IPS-15b (cell line): ENCODE data around the gene PRRG2.
A peak's percentile ranks its signal among the peaks of the same experiment; 100 is the strongest.

Experiments
- H3K27me3 ChIP-seq: one replicate; pipeline ENCODE4 v1.6.1; 2013; ENCODE audit warnings: low read length; ENCODE audit not compliant: control insufficient read depth, insufficient read depth
- H3K36me3 ChIP-seq: one replicate; pipeline ENCODE4 v1.6.1; 2013; ENCODE audit warnings: low read length; ENCODE audit not compliant: control insufficient read depth, insufficient read depth
- H3K4me1 ChIP-seq: one replicate; pipeline ENCODE4 v1.6.1; 2013; ENCODE audit warnings: mild to moderate bottlenecking, low read length; ENCODE audit not compliant: control insufficient read depth, insufficient read depth
- H3K4me3 ChIP-seq: one replicate; pipeline ENCODE4 v1.5.1; 2013; ENCODE audit warnings: low read depth, low read length
- H3K9ac ChIP-seq: one replicate; pipeline ENCODE4 v1.6.1; 2013; ENCODE audit warnings: low read depth, mild to moderate bottlenecking, low read length
- H3K9me3 ChIP-seq: one replicate; pipeline ENCODE4 v1.6.1; 2013; ENCODE audit warnings: mild to moderate bottlenecking, low read length; ENCODE audit not compliant: control insufficient read depth, insufficient read depth

PRRG2 gene

GRCh38 chr19:49639401-49640112, 58.4 kb downstream of the PRRG2 start:
- Histone ChIP-seq H3K4me1 (peaks cover 7% of the 10 kb centered on the region), H3K36me3 (peaks cover 4% of the 10 kb centered on the region), H3K9me3 (no peaks in the 10 kb centered on the region), H3K9ac (no peak overlapping the region), H3K27me3 (no peaks in the 10 kb centered on the region), H3K4me3 (peak overlapping the region; percentile 50)

- Histone ChIP-seq H3K9me3 (no peaks in the 10 kb centered on the region), H3K9ac (peak within 1 kb of the TSS; percentile 65), H3K4me1 (peaks cover 7% of the 10 kb centered on the region), H3K27me3 (no peaks in the 10 kb centered on the region), H3K36me3 (peaks cover 6% of the 10 kb centered on the region), H3K4me3 (peak within 1 kb of the TSS; percentile 80)
Measured at GRCh38 chr19:49640113-49640898, 59.2 kb downstream of the PRRG2 start, which contains the start of gene RRAS. Gene RRAS, minus strand, starts transcription at chr19:49640143. Its CDS starts 45 bp downstream, at chr19:49640098.
